Inflammatory macrophage treated with lipopolysaccharide for 4 hours (primary cell): Measurements from ENCODE around the gene GLOD4.
"Not testable (repeated sequence)": the region's sequence is repeated elsewhere in the genome, so short reads cannot be mapped to it uniquely, and the experiment has no call there.

Experiments used
- DNase-seq: peaks from one replicate; pipeline ENCODE4 v3.0.0-alpha.2; 2020

Gene GLOD4

GRCh38 chr17:801660-802059, 19.6 kb upstream of the GLOD4 start:
- no peak for DNase-seq

- DNase-seq: no peak
Measured at GRCh38 chr17:800446-801242, 18.6 kb upstream of the GLOD4 start.

- DNase-seq: no peak
Measured at GRCh38 chr17:799261-799660, 17.2 kb upstream of the GLOD4 start.

GRCh38 chr17:798246-798645, 16.2 kb upstream of the GLOD4 start:
- DNase-seq: no peak

GRCh38 chr17:797236-797840, 15.3 kb upstream of the GLOD4 start:
- no peak for DNase-seq

GRCh38 chr17:796609-797008, 14.5 kb upstream of the GLOD4 start:
- no peak for DNase-seq

- DNase-seq: no peak
Measured at GRCh38 chr17:795721-796120, 13.6 kb upstream of the GLOD4 start.

GRCh38 chr17:795276-795675, 13.2 kb upstream of the GLOD4 start:
- DNase-seq: no peak

GRCh38 chr17:794876-795275, 12.8 kb upstream of the GLOD4 start:
- DNase-seq: peak; percentile 45

- no peak for DNase-seq
Measured at GRCh38 chr17:792277-792676, 10.2 kb upstream of the GLOD4 start.

GRCh38 chr17:791829-792228, 9.7 kb upstream of the GLOD4 start:
- no peak for DNase-seq

GRCh38 chr17:790874-791247, 8.8 kb upstream of the GLOD4 start:
- DNase-seq: not testable (repeated sequence)

- not testable (repeated sequence) for DNase-seq
Measured at GRCh38 chr17:789931-790873, 8.1 kb upstream of the GLOD4 start.

GRCh38 chr17:789160-789840, 7.2 kb upstream of the GLOD4 start:
- no peak for DNase-seq

- no peak for DNase-seq
Measured at GRCh38 chr17:788551-788950, 6.5 kb upstream of the GLOD4 start.

GRCh38 chr17:787641-788221, 5.7 kb upstream of the GLOD4 start:
- no peak for DNase-seq

- not testable (repeated sequence) for DNase-seq
Measured at GRCh38 chr17:785901-786300, 3.8 kb upstream of the GLOD4 start.

- no peak for DNase-seq
Measured at GRCh38 chr17:784143-784542, 2.1 kb upstream of the GLOD4 start.

GRCh38 chr17:778096-778495, 4.0 kb downstream of the GLOD4 start:
- DNase-seq: no peak

- no peak for DNase-seq
Measured at GRCh38 chr17:774313-774584, 7.8 kb downstream of the GLOD4 start.

GRCh38 chr17:773467-774312, 8.4 kb downstream of the GLOD4 start:
- no peak for DNase-seq

GRCh38 chr17:773016-773415, 9.1 kb downstream of the GLOD4 start:
- no peak for DNase-seq
